C4-2B (cell line): ENCODE data around the gene GLRB.

ENCODE experiments used
- H3K27ac ChIP-seq: fragments of 450-650 bp; 2 replicates; pipeline ENCODE4 v1.5.1; 2017
- ZFX ChIP-seq: fragments of 450-650 bp; IDR thresholded peaks from 2 replicates; pipeline ENCODE4 v1.6.1; 2017
- TF ChIP-seq, protein P1 (sequence below): fragments of 450-650 bp; conservative IDR thresholded peaks from 2 replicates; pipeline ENCODE4 v1.5.1; 2017; ENCODE audit warnings: mild to moderate bottlenecking

GLRB gene

GRCh38 chr4:157075811-157076577, at the start of gene GLRB:
Gene GLRB, plus strand, starts transcription at chr4:157076150. Its CDS starts 1,875 bp downstream, at chr4:157078025.
- no peak within 1 kb of the TSS for H3K27ac ChIP-seq
- TF ChIP-seq ZFX: no peak
- TF ChIP-seq, protein P1, sequence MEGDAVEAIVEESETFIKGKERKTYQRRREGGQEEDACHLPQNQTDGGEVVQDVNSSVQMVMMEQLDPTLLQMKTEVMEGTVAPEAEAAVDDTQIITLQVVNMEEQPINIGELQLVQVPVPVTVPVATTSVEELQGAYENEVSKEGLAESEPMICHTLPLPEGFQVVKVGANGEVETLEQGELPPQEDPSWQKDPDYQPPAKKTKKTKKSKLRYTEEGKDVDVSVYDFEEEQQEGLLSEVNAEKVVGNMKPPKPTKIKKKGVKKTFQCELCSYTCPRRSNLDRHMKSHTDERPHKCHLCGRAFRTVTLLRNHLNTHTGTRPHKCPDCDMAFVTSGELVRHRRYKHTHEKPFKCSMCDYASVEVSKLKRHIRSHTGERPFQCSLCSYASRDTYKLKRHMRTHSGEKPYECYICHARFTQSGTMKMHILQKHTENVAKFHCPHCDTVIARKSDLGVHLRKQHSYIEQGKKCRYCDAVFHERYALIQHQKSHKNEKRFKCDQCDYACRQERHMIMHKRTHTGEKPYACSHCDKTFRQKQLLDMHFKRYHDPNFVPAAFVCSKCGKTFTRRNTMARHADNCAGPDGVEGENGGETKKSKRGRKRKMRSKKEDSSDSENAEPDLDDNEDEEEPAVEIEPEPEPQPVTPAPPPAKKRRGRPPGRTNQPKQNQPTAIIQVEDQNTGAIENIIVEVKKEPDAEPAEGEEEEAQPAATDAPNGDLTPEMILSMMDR: no peak

DNA sequence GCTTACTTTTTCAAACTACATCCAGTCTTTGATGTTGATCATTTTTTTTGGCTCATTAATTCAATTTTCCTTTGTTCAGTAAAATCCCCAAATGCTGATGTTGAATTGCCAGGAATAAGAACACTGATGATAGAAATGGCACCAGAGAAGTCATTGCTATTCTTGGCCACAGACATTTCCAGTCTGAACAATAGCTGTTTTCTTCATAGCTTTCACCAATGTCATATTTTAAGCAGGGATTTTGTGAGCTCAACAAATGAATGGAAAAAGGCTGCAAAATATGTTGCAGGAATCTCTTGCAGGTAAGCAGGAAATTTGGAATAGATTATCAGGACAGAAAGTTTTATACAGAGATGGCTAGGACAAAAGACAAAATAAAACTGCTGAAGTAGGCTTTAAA, 40.5 kb upstream of the GLRB start:
- no peak overlapping the region for H3K27ac ChIP-seq
- TF ChIP-seq ZFX: no peak
- TF ChIP-seq, protein P1: no peak

GRCh38 chr4:157040405-157040804, 35.5 kb upstream of the GLRB start:
- TF ChIP-seq, protein P1: no peak
- H3K27ac ChIP-seq: no peak overlapping the region

- TF ChIP-seq, protein P1: no peak
- H3K27ac ChIP-seq: no peak overlapping the region
These were observed 32.8 kb upstream of the GLRB start for GRCh38 chr4:157043131-157043530.

GRCh38 chr4:157045507-157046127, 30.3 kb upstream of the GLRB start:
- no peak overlapping the region for H3K27ac ChIP-seq
- no peak for TF ChIP-seq ZFX
- TF ChIP-seq, protein P1: peak; percentile 71

DNA sequence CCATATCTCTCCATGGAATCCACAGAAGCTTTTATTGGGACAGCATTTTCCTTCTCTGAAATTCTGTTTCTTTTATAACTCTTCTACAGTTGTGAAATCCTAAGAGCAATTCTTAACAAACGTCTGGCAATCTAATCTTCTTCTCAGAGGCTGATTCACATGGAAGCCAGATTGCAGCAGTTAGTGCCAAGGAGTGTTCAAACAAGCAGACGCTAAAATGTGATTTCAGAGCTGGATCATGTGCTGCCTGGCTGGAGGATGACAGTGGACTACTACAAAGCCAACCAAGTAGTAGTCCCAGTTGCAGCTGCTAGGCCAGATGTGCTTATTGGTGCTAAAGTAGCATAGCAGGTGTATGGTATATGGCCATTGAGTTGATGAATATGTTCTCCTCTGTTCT, 27.7 kb upstream of the GLRB start:
- TF ChIP-seq, protein P1: no peak
- TF ChIP-seq ZFX: no peak
- H3K27ac ChIP-seq: no peak overlapping the region

- TF ChIP-seq, protein P1: no peak
- TF ChIP-seq ZFX: no peak
- H3K27ac ChIP-seq: no peak overlapping the region
These were observed 25.4 kb upstream of the GLRB start for GRCh38 chr4:157050561-157050960.
